Naive thymus-derived CD4-positive, alpha-beta T cell (primary cell): ENCODE data around the gene TMEM72. TPM values are rescaled to one million over a fixed set of nuclear protein-coding genes. Genes with fewer than 3 reads are reported as not detected.

Experiments
- ATAC-seq: fragments of 150-1000 bp; cut with Tn5 transposase; 2 replicates; pipeline ENCODE4 v1.10.0; 2021; ENCODE audit warnings: mild to moderate bottlenecking, moderate library complexity
- CTCF ChIA-PET: fragments of 350-600 bp; sonication (Branson Sonifier 250); formaldehyde crosslinking; loops from one replicate; lab custom pipeline; 2021; ENCODE audit warnings: antibody characterized with exemption; lab: Charles Lee
- POLR2A ChIA-PET: fragments of 350-600 bp; sonication (Branson Sonifier 250); formaldehyde crosslinking; loops from one replicate; lab custom pipeline; 2021; ENCODE audit warnings: antibody characterized with exemption, inconsistent platforms; lab: Charles Lee
- DNase-seq, 9 donors: peaks; one replicate each; pipeline versions ENCODE4 v3.0.0 to v3.0.0-alpha.2; 2020 to 2022; ENCODE audit warnings: mixed read lengths in 1 of 9
- H3K27ac ChIP-seq: one replicate; pipeline ENCODE4 v1.7.0; 2013; ENCODE audit warnings: mild to moderate bottlenecking, low read depth, low read length, moderate library complexity
- H3K27me3 ChIP-seq, 2 donors: one replicate each; pipeline ENCODE4 v1.7.0; 2013; ENCODE audit warnings: low read length in 2 of 2, mild to moderate bottlenecking in 2 of 2, moderate library complexity in 2 of 2; ENCODE audit not compliant: control insufficient read depth in 2 of 2, insufficient read depth in 2 of 2
- H3K36me3 ChIP-seq, 3 experiments: 1 replicate in 2 of 3; 2 replicates in 1 of 3; pipeline ENCODE4 v1.7.0; 2013; ENCODE audit warnings: low read length in 3 of 3, mild to moderate bottlenecking in 3 of 3, moderate library complexity in 1 of 3; ENCODE audit not compliant: insufficient read depth in 3 of 3, control insufficient read depth in 2 of 3
- H3K4me1 ChIP-seq, 2 donors: one replicate each; pipeline ENCODE4 v1.7.0; 2013; ENCODE audit warnings: low read length in 2 of 2, mild to moderate bottlenecking in 2 of 2, moderate library complexity in 1 of 2; ENCODE audit not compliant: control insufficient read depth in 2 of 2, insufficient read depth in 2 of 2
- H3K4me3 ChIP-seq: 2 replicates; pipeline ENCODE4 v1.7.0; 2013; ENCODE audit warnings: mild to moderate bottlenecking, low read length
- H3K9me3 ChIP-seq, 3 experiments: 1 replicate in 2 of 3; 2 replicates in 1 of 3; pipeline ENCODE4 v1.7.0; 2013; ENCODE audit warnings: low read length in 3 of 3; ENCODE audit not compliant: control insufficient read depth in 2 of 3
- H3K27ac Mint-ChIP-seq, 9 donors: one replicate each; pipeline ENCODE4 v1.8.0; 2020 to 2022; ENCODE audit warnings: mixed read lengths in 9 of 9, mild to moderate bottlenecking in 8 of 9, moderate library complexity in 5 of 9, inconsistent platforms in 2 of 9
- H3K27me3 Mint-ChIP-seq, 5 donors: one replicate each; pipeline ENCODE4 v1.8.0; 2021 to 2022; ENCODE audit warnings: mixed read lengths in 5 of 5, mild to moderate bottlenecking in 1 of 5
- H3K36me3 Mint-ChIP-seq, 5 donors: one replicate each; pipeline ENCODE4 v1.8.0; 2020 to 2022; ENCODE audit warnings: mixed read lengths in 5 of 5, mild to moderate bottlenecking in 3 of 5, inconsistent platforms in 1 of 5
- H3K4me1 Mint-ChIP-seq, 7 donors: one replicate each; pipeline ENCODE4 v1.8.0; 2020 to 2022; ENCODE audit warnings: mixed read lengths in 7 of 7, mild to moderate bottlenecking in 3 of 7, inconsistent platforms in 1 of 7
- H3K4me3 Mint-ChIP-seq, 10 donors: one replicate each; pipeline ENCODE4 v1.8.0; 2020 to 2022; ENCODE audit warnings: mild to moderate bottlenecking in 10 of 10, mixed read lengths in 10 of 10, moderate library complexity in 6 of 10, inconsistent platforms in 2 of 10
- H3K9me3 Mint-ChIP-seq, 11 donors: one replicate each; pipeline ENCODE4 v1.8.0; 2020 to 2022; ENCODE audit warnings: mixed read lengths in 11 of 11, mild to moderate bottlenecking in 4 of 11, inconsistent platforms in 1 of 11, moderate library complexity in 1 of 11
- intact Hi-C, 2 donors: fragments of 100-400 bp; cut with micrococcal nuclease; formaldehyde crosslinking; loops; one replicate each; pipeline ENCODE4 v1.15.1; 2023
- polyA plus RNA-seq, 2 donors: library from polyadenylated mRNA; unstranded; fragments of 300-500 nt; fragmentation: Illumina TruSeq; gene quantifications; one replicate each; pipeline ENCODE4 v1.2.3, GENCODE V29; 2021
- total RNA-seq, 6 experiments: library from RNA in 5 of 6; stranded (reverse) in 5 of 6; gene quantifications; 1 replicate in 5 of 6; 2 replicates in 1 of 6; pipeline ENCODE4 v1.2.3 and lab custom pipeline; 2021 to 2026

The TMEM72 gene
- total and polyA plus RNA-seq, 7 experiments from 2014 or later, result not detected

DNA sequence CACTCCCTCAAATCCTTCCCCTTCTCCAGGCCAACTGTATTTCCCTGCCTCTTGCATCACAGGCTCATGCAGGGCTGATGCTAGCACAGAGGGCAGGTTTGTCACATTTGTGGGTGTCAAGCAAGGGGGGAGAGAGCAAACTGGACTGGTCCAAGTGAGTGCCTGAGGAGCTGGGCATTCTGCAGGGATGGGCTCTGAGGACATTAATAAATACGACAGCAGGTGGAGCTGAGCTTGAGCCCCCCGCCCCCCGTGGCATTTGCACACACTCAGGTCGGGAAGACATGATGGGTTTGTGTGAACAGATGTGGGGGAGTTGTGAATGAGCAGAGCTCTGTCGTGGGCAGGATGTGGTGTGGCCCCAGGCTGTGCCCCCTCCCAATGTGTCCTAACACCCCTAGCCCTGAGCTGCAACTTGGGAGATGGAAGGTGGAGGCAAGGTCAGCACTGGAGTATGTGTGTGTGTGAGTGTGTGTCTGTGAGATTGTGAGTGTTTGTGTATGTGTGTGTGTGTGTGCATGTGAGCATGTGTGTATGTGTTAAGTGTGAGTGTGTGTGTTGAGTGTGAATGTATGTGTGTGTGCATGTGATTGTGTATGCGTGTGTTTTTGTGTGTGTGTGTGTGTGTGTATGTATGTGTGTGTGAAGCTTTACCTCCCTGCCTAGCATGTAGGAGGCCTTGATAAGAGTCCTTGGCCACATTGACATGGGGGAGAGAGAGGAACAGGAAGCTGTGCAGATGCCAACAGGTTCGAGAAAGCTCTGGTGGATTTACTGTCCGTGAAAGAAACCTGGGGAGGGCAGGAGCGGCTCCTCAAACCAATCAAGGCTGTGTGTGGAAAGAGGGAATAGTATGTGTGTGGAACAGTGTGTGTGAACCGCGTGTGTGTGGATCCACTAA is 57.6 kb downstream of the TMEM72 start:
- H3K9me3 Mint-ChIP-seq, result peaks cover 0 to 2% (median 0%) of the 10 kb centered on the region in 11 donors
- POLR2A ChIA-PET, result interaction anchor here (0.5 to 0.6 kb wide), 3 partner anchors 7 to 1321 kb away, joined by 3 read pairs; no protein-coding TSS in a partner anchor
- Histone ChIP-seq H3K4me1 (peaks cover 13 to 30% of the 10 kb centered on the region in 2 donors), H3K4me3 (no peak overlapping the region), H3K9me3 (no peaks in the 10 kb centered on the region), H3K27me3 (no peaks in the 10 kb centered on the region), H3K27ac (no peak overlapping the region), H3K36me3 (no peaks in the 10 kb centered on the region)
- H3K4me1 Mint-ChIP-seq, result peaks cover 16 to 44% (median 25%) of the 10 kb centered on the region in 7 donors
- H3K4me3 Mint-ChIP-seq, result peak overlapping the region in 7 of 10 donors; percentile 2 to 50 (median 12)
- peaks cover 0 to 3% (median 0%) of the 10 kb centered on the region in 5 donors for H3K36me3 Mint-ChIP-seq
- CTCF ChIA-PET, result interaction anchor here (0.7 to 1.4 kb wide), 3 partner anchors 35 to 109 kb away, joined by 3 read pairs; no protein-coding TSS in a partner anchor
- intact Hi-C loops, result loop anchor here in 1 of 2 donors (1.0 kb wide), 1 partner anchor 9 kb away; the partner anchor contains the start of gene RASSF4
- DNase-seq, result peak in 1 of 9 donors; percentile 23
- peak overlapping the region in 7 of 9 donors; percentile 0 to 43 (median 23) for H3K27ac Mint-ChIP-seq
- no peaks in the 10 kb centered on the region for H3K27me3 Mint-ChIP-seq
- peak; percentile 64 for ATAC-seq

DNA sequence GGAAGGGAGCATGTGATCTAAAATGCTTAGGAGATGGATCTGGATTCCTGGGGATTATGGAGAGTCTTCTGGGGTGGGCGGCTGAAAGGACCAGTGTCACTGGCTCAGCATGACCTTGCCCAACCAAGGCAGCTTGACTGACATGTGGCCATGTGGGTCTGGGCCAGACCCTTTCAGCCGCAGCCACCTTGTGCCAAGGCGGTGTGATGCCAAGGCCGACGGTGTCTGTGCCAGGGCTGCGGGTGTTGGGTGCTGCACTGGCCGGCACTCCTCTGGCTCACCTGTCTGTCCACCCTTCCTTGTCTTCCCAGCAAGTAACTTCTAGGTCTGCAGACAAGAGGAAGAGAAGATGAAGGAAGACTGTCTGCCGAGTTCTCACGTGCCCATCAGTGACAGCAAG is 58.7 kb downstream of the TMEM72 start:
- intact Hi-C loops, result loop anchor here in 1 of 2 donors (5.0 kb wide), 1 partner anchor 1298 kb away; no protein-coding TSS in a partner anchor
- Mint-ChIP-seq H3K27ac (peak overlapping the region in 1 of 9 donors; percentile 56), H3K4me3 (no peak overlapping the region), H3K27me3 (no peaks in the 10 kb centered on the region), H3K4me1 (peaks cover 16 to 50% (median 28%) of the 10 kb centered on the region in 7 donors), H3K9me3 (peaks cover 0 to 2% (median 0%) of the 10 kb centered on the region in 11 donors), H3K36me3 (peaks cover 0 to 3% (median 0%) of the 10 kb centered on the region in 5 donors)
- no peak for DNase-seq
- ChIA-PET POLR2A (no interaction called here), CTCF (no interaction called here)
- Histone ChIP-seq H3K4me3 (no peak overlapping the region), H3K27me3 (no peaks in the 10 kb centered on the region), H3K4me1 (peaks cover 13 to 40% of the 10 kb centered on the region in 2 donors), H3K27ac (no peak overlapping the region), H3K36me3 (no peaks in the 10 kb centered on the region), H3K9me3 (no peaks in the 10 kb centered on the region)
- no peak for ATAC-seq

DNA sequence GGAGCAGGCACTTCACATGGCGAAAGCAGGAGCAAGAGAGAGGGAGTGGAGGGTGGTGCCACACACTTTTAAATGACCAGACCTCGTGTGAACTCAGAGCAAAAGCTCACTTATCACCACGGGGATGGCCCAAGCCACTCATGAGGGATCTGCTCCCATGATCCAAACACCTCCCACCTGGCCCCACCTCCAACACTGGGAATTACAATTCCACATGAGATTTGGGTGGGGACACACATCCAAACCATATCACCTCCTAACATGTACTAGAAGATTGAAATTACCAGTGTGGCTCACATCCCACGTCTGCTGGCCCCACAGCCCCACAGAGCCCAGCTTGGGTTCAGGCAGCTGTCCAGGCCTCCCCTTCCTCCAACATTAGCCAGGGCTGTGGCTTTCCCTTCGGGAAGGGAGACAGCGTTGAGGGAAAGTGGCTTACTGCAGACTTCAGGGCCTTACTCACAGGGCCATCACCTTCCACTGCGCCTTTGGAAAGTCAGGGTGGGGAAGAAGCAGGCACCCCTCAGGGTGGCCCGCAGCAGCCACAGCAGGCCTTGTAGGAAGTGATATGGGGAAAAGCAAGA is 59.8 kb downstream of the TMEM72 start:
- POLR2A ChIA-PET, result no interaction called here
- Histone ChIP-seq H3K9me3 (no peaks in the 10 kb centered on the region), H3K4me3 (no peak overlapping the region), H3K36me3 (no peaks in the 10 kb centered on the region), H3K27me3 (no peaks in the 10 kb centered on the region), H3K27ac (no peak overlapping the region), H3K4me1 (peaks cover 13 to 40% of the 10 kb centered on the region in 2 donors)
- Mint-ChIP-seq H3K27ac (no peak overlapping the region), H3K27me3 (no peaks in the 10 kb centered on the region), H3K4me3 (no peak overlapping the region), H3K36me3 (peaks cover 0 to 3% (median 0%) of the 10 kb centered on the region in 5 donors), H3K9me3 (peaks cover 0 to 2% (median 0%) of the 10 kb centered on the region in 11 donors), H3K4me1 (peaks cover 16 to 44% (median 27%) of the 10 kb centered on the region in 7 donors)
- DNase-seq (no peak), ATAC-seq (no peak)
- intact Hi-C loops, result loop anchor here in 1 of 2 donors (5.0 kb wide), 1 partner anchor 1299 kb away; no protein-coding TSS in a partner anchor
- CTCF ChIA-PET, result no interaction called here

DNA sequence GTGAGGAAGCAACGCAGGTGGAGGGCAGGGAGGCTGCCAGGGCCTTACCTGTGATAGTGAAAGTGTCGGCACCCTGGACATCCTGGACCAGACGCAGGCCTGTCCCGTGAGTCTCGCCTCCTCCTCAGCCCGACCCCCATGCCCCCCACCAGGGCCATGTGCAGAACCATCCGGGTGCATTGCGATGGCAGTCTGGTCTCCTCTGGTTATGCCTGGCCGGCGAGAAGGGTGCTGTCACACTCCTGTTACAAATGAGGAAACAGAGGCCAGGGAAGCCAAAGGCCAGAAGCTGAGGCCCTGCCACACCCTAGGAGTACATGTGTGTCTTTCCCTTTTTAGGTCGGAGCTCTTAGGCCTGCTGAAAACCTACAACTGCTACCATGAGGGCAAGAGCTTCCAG is 60.3 kb downstream of the TMEM72 start:
- ChIA-PET POLR2A (no interaction called here), CTCF (no interaction called here)
- Histone ChIP-seq H3K4me3 (no peak overlapping the region), H3K27ac (no peak overlapping the region), H3K27me3 (no peaks in the 10 kb centered on the region), H3K9me3 (no peaks in the 10 kb centered on the region), H3K4me1 (peaks cover 13 to 36% of the 10 kb centered on the region in 2 donors), H3K36me3 (no peaks in the 10 kb centered on the region)
- no peaks in the 10 kb centered on the region for H3K27me3 Mint-ChIP-seq
- DNase-seq (no peak), ATAC-seq (no peak)
- H3K4me3 Mint-ChIP-seq, result no peak overlapping the region
- H3K4me1 Mint-ChIP-seq, result peaks cover 16 to 41% (median 28%) of the 10 kb centered on the region in 7 donors
- peaks cover 0 to 3% (median 0%) of the 10 kb centered on the region in 5 donors for H3K36me3 Mint-ChIP-seq
- no peak overlapping the region for H3K27ac Mint-ChIP-seq
- H3K9me3 Mint-ChIP-seq, result peaks cover 0 to 2% (median 0%) of the 10 kb centered on the region in 11 donors
- intact Hi-C loops, result loop anchor here in 1 of 2 donors (5.0 kb wide), 1 partner anchor 1299 kb away; no protein-coding TSS in a partner anchor

DNA sequence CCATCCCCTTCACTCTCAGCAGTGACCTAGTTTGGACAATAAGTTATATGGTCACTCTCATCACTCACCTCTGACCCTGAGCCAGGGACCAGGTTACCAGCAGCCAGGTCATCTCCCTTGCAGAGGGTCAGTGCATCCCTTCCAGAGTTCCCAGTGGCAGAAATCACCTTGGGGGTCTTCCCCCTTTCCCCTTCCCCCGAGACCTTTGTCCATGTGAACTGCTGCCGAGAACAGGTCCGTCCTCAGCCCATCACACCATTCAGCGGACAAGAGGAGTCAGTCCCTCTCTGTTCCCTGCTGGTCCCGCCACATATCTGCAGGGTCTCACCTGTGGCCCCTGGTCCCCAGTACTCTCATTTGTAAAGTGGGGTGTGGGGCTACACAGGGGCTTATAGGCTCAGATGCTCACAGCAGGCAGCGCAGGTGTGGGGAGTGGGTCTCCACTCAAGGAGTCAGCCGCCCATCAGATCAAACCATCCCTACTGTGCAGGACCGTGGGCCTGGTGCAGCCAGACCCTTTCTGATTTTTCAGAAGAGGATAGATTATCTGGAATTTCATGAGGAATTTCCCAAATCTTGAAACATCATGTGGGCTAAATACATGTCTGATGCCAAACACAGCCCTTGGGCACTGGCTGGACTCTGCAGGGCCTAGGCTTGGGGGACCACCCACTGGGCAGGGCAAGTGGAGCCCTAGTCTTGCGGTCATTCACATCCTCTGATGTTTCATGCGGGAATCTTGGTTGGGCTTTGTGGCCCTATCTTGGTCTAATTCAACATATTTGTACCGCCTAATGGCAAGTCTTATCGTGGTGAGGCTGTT is 61.0 kb downstream of the TMEM72 start:
- Mint-ChIP-seq H3K27ac (peak overlapping the region in 3 of 9 donors; percentile 18 to 60 (median 28)), H3K9me3 (peaks cover 0 to 2% (median 0%) of the 10 kb centered on the region in 11 donors), H3K36me3 (peaks cover 0 to 3% (median 0%) of the 10 kb centered on the region in 5 donors), H3K4me3 (no peak overlapping the region), H3K27me3 (no peaks in the 10 kb centered on the region), H3K4me1 (peaks cover 16 to 42% (median 30%) of the 10 kb centered on the region in 7 donors)
- H3K27me3 ChIP-seq, result no peaks in the 10 kb centered on the region
- intact Hi-C loops, result loop anchor here in 1 of 2 donors (5.0 kb wide), 1 partner anchor 1300 kb away; no protein-coding TSS in a partner anchor
- no peaks in the 10 kb centered on the region for H3K36me3 ChIP-seq
- ATAC-seq, result no peak
- ChIA-PET CTCF (interaction anchor here (0.7 to 2.5 kb wide), 2 partner anchors 8 to 40 kb away, joined by 4 to 21 read pairs; no protein-coding TSS in a partner anchor), POLR2A (interaction anchor here (1.2 kb wide), 1 partner anchor 13 kb away, joined by 4 read pairs; the partner anchor contains the start of gene RASSF4)
- H3K4me1 ChIP-seq, result peaks cover 13 to 34% of the 10 kb centered on the region in 2 donors
- no peak for DNase-seq
- H3K4me3 ChIP-seq, result no peak overlapping the region
- no peaks in the 10 kb centered on the region for H3K9me3 ChIP-seq
- H3K27ac ChIP-seq, result no peak overlapping the region
